NCI-H524 (cell line): Measurements from ENCODE around the gene NBL1.

Experiments
- DNase-seq, 2 experiments: peaks; one replicate each; lab custom pipeline; 2025; lab: John Stamatoyannopoulos, UW

NBL1 gene

DNA sequence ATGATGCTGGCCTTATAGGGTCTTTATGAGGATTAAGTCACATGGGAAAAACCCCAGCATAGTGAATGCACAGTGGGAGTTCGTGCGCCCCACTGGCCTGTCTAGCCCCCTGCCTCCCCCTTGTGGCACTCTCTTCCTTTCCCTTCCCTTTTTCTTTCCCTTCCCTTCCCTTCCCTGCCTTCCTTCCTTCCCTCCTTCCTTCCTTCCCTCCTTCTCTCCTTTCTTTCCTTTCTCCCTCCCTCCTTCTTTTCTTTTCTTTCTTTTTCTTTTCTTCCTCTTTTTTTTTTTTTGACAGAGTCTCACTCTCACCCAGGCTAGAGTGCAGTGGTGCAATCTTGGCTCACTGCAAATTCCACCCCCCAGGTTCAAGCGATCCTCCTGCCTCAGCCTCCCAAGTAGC lies 59.2 kb downstream of the NBL1 start:
- DNase-seq = no peak

- peak; percentile 10 to 58 for DNase-seq
Measured at GRCh38 chr1:19704247-19705113, 60.4 kb downstream of the NBL1 start.

- DNase-seq = no peak
Measured at GRCh38 chr1:19705464-19705863, 61.4 kb downstream of the NBL1 start.

DNA sequence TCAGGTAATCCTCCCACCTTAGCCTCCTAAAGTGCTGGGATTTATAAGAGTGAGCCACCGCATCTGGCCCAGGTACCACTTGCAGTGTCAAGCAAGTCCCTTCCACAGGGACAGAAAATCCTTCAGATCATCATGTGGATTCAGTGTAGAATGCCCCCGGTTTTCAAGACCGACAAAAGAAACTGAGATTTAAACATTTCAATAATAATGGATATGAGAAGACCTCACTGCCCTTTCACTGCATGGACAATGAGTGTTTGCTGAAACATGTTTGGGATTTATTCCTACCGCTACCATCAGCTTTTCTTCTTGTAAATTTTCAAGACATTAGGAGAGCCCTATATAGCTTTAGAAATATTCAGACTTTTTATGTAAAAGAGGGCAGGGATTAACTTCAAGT lies 62.0 kb downstream of the NBL1 start:
- DNase-seq = no peak
